ENCODE data around the gene CCN2.

GRCh38 chr6:131951576-131952230, 531 bp upstream of the CCN2 start:
- no peak for TF ChIP-seq CTCF (IDR thresholded peaks at IDR 0.05)
- TF ChIP-seq POLR2A (IDR thresholded peaks at IDR 0.05) = no peak

All from breast epithelium (tissue), 3 donors.